CD14-positive monocyte (primary cell): ENCODE data around the gene DYNLT3. TPM values are rescaled to one million over a fixed set of nuclear protein-coding genes. Genes with fewer than 3 reads are reported as not detected.

ENCODE experiments used
- DNase-seq, 3 donors: peaks; one replicate each; pipeline ENCODE4 v3.0.0-alpha.2; 2011 to 2022
- H2AFZ ChIP-seq: 2 replicates; pipeline ENCODE4 v1.6.0; 2012; ENCODE audit warnings: mild to moderate bottlenecking, low read depth, low read length, inconsistent platforms; ENCODE audit not compliant: insufficient read depth, poor library complexity, severe bottlenecking
- H3K27ac ChIP-seq, 2 donors: 1 replicate in 1 of 2; 2 replicates in 1 of 2; pipeline ENCODE4 v1.5.1; 2012 to 2013; ENCODE audit warnings: low read length in 2 of 2, control low read depth in 1 of 2, inconsistent platforms in 1 of 2, low read depth in 1 of 2, mild to moderate bottlenecking in 1 of 2
- H3K27me3 ChIP-seq, 2 donors: one replicate each; pipeline versions ENCODE4 v1.6.0 to v1.6.1; 2011 to 2013; ENCODE audit warnings: low read length in 2 of 2; ENCODE audit not compliant: control insufficient read depth in 2 of 2, insufficient read depth in 2 of 2
- H3K36me3 ChIP-seq, 2 donors: replicated peaks in 1 of 2; 1 replicate in 1 of 2; 2 replicates in 1 of 2; pipeline versions ENCODE4 v1.5.1 to v1.6.1; 2012 to 2013; ENCODE audit warnings: low read length in 2 of 2, control low read depth in 1 of 2, inconsistent platforms in 1 of 2, mild to moderate bottlenecking in 1 of 2; ENCODE audit not compliant: insufficient read depth in 2 of 2, control insufficient read depth in 1 of 2
- H3K4me1 ChIP-seq, 2 donors: 1 replicate in 1 of 2; 2 replicates in 1 of 2; pipeline versions ENCODE4 v1.5.1 to v1.6.1; 2012 to 2013; ENCODE audit warnings: low read length in 2 of 2, control low read depth in 1 of 2, inconsistent platforms in 1 of 2, mild to moderate bottlenecking in 1 of 2, moderate library complexity in 1 of 2; ENCODE audit not compliant: insufficient read depth in 2 of 2, control insufficient read depth in 1 of 2
- H3K4me2 ChIP-seq: replicated peaks from 2 replicates; pipeline ENCODE3; 2012; ENCODE audit warnings: low read length, moderate library complexity, mild to moderate bottlenecking; ENCODE audit not compliant: poor library complexity, severe bottlenecking; ENCODE audit errors: extremely low read depth
- H3K4me3 ChIP-seq, 3 experiments: fragments of 200-600 bp in 1 of 3; sonication (generic) in 1 of 3; replicated peaks in 1 of 3; 1 replicate in 2 of 3; 2 replicates in 1 of 3; pipeline ENCODE4 v1.5.1; 2011 to 2013; ENCODE audit warnings: low read length in 3 of 3, mild to moderate bottlenecking in 3 of 3, control low read depth in 2 of 3, low read depth in 2 of 3, inconsistent platforms in 1 of 3, moderate library complexity in 1 of 3
- H3K79me2 ChIP-seq: 2 replicates; pipeline ENCODE4 v1.6.0; 2012; ENCODE audit warnings: mild to moderate bottlenecking, control low read depth, inconsistent platforms, low read length, moderate library complexity; ENCODE audit not compliant: insufficient read depth
- H3K9ac ChIP-seq: 2 replicates; pipeline ENCODE4 v1.6.0; 2017; ENCODE audit warnings: low read length, mild to moderate bottlenecking; ENCODE audit not compliant: insufficient read depth, poor library complexity, severe bottlenecking
- H3K9me3 ChIP-seq, 2 donors: replicated peaks in 1 of 2; 1 replicate in 1 of 2; 2 replicates in 1 of 2; pipeline versions ENCODE4 v1.5.1 to v1.6.1; 2012 to 2013; ENCODE audit warnings: low read length in 2 of 2, control low read depth in 1 of 2; ENCODE audit not compliant: control insufficient read depth in 1 of 2, insufficient read depth in 1 of 2
- H4K20me1 ChIP-seq: 2 replicates; pipeline ENCODE4 v1.6.0; 2012; ENCODE audit warnings: mild to moderate bottlenecking, low read length, control low read depth, moderate library complexity; ENCODE audit not compliant: insufficient read depth
- H3K27ac Mint-ChIP-seq, 7 donors: one replicate each; pipeline ENCODE4 v1.8.0; 2020; ENCODE audit warnings: mild to moderate bottlenecking in 7 of 7, mixed read lengths in 7 of 7, moderate library complexity in 6 of 7, inconsistent platforms in 2 of 7
- H3K27me3 Mint-ChIP-seq, 3 donors: one replicate each; pipeline ENCODE4 v1.8.0; 2021 to 2022; ENCODE audit warnings: low read depth in 3 of 3, mild to moderate bottlenecking in 3 of 3, mixed read lengths in 3 of 3, moderate library complexity in 3 of 3, inconsistent platforms in 1 of 3
- H3K36me3 Mint-ChIP-seq, 2 donors: one replicate each; pipeline ENCODE4 v1.8.0; 2020; ENCODE audit warnings: mixed read lengths in 2 of 2, inconsistent platforms in 1 of 2, mild to moderate bottlenecking in 1 of 2
- H3K4me1 Mint-ChIP-seq: one replicate; pipeline ENCODE4 v1.8.0; 2020; ENCODE audit warnings: mild to moderate bottlenecking, mixed read lengths
- H3K4me3 Mint-ChIP-seq, 2 donors: one replicate each; pipeline ENCODE4 v1.8.0; 2020; ENCODE audit warnings: mild to moderate bottlenecking in 2 of 2, mixed read lengths in 2 of 2, moderate library complexity in 1 of 2
- H3K9me3 Mint-ChIP-seq, 7 donors: one replicate each; pipeline ENCODE4 v1.8.0; 2020 to 2022; ENCODE audit warnings: mixed read lengths in 7 of 7, mild to moderate bottlenecking in 6 of 7, moderate library complexity in 6 of 7, inconsistent platforms in 2 of 7
- CTCF ChIP-seq: fragments of 200-600 bp; IDR thresholded peaks from one replicate; pipeline ENCODE4 v1.8.0; 2022; ENCODE audit warnings: antibody characterized with exemption, mild to moderate bottlenecking
- WGBS: methylation state at CpG from one replicate; pipeline ENCODE4 v1.1.5; 2013; ENCODE audit warnings: missing lambda C conversion rate; ENCODE audit not compliant: insufficient coverage; 5-methylcytosine and 5-hydroxymethylcytosine counted together
- intact Hi-C, 2 donors: fragments of 100-400 bp; cut with micrococcal nuclease; formaldehyde crosslinking; loops; one replicate each; pipeline versions ENCODE4 v1.15.0 to v1.15.1; 2023
- polyA plus RNA-seq, 3 donors: library from polyadenylated mRNA; depleted of rRNA in 1 of 3; unstranded in 2 of 3; stranded (reverse) in 1 of 3; fragments of 300-500 nt in 2 of 3; fragments of >200 nt in 1 of 3; fragmentation: Illumina TruSeq in 2 of 3; gene quantifications; 1 replicate in 2 of 3; 2 replicates in 1 of 3; pipeline ENCODE4 v1.2.3, GENCODE V29; 2012 to 2021

DYNLT3 gene
- polyA plus RNA-seq, 3 donors: 9.4 to 21.9 (median 15.2) TPM

GRCh38 chrX:37888010-37888409, 40.6 kb upstream of the DYNLT3 start:
- H3K27ac Mint-ChIP-seq: no peak overlapping the region
- no peak for DNase-seq
- H2AFZ ChIP-seq: no peak overlapping the region
- H4K20me1 ChIP-seq: no peaks in the 10 kb centered on the region
- no peak overlapping the region for H3K4me3 ChIP-seq
- H3K79me2 ChIP-seq: no peaks in the 10 kb centered on the region
- intact Hi-C loops: no loop called here
- WGBS: no CpG with 5 or more reads among the region's 5 CpGs
- H3K36me3 ChIP-seq: no peaks in the 10 kb centered on the region
- H3K9ac ChIP-seq: no peak overlapping the region
- TF ChIP-seq CTCF: no peak
- H3K9me3 ChIP-seq: no peaks in the 10 kb centered on the region
- no peaks in the 10 kb centered on the region for H3K36me3 Mint-ChIP-seq
- no peaks in the 10 kb centered on the region for H3K27me3 Mint-ChIP-seq
- no peak overlapping the region for H3K27ac ChIP-seq
- H3K4me1 Mint-ChIP-seq: no peaks in the 10 kb centered on the region
- H3K4me1 ChIP-seq: no peaks in the 10 kb centered on the region
- H3K9me3 Mint-ChIP-seq: peaks cover 0 to 4% (median 0%) of the 10 kb centered on the region in 7 donors
- H3K27me3 ChIP-seq: peaks cover 0 to 4% of the 10 kb centered on the region in 2 donors
- no peak overlapping the region for H3K4me3 Mint-ChIP-seq
- no peak overlapping the region for H3K4me2 ChIP-seq

- Mint-ChIP-seq H3K9me3 (peaks cover 0 to 4% (median 0%) of the 10 kb centered on the region in 7 donors), H3K27me3 (peaks cover 0 to 5% (median 2%) of the 10 kb centered on the region in 3 donors), H3K36me3 (no peaks in the 10 kb centered on the region), H3K27ac (no peak overlapping the region), H3K4me1 (no peaks in the 10 kb centered on the region), H3K4me3 (no peak overlapping the region)
- no peaks in the 10 kb centered on the region for H4K20me1 ChIP-seq
- H3K36me3 ChIP-seq: no peaks in the 10 kb centered on the region
- H3K9me3 ChIP-seq: no peaks in the 10 kb centered on the region
- no peak overlapping the region for H3K4me3 ChIP-seq
- intact Hi-C loops: no loop called here
- no peak overlapping the region for H3K4me2 ChIP-seq
- peaks cover 0 to 4% of the 10 kb centered on the region in 2 donors for H3K27me3 ChIP-seq
- WGBS: 100% methylated on average over 1 of the region's 1 CpG
- H3K27ac ChIP-seq: no peak overlapping the region
- H3K4me1 ChIP-seq: no peaks in the 10 kb centered on the region
- H2AFZ ChIP-seq: no peak overlapping the region
- no peaks in the 10 kb centered on the region for H3K79me2 ChIP-seq
- no peak for TF ChIP-seq CTCF
- no peak overlapping the region for H3K9ac ChIP-seq
- DNase-seq: no peak
Measured at GRCh38 chrX:37887347-37887746, 40.0 kb upstream of the DYNLT3 start.
